Epithelial cell of esophagus (primary cell): ENCODE results near the gene NEMP1.

Source experiments
- DNase-seq: peaks from one replicate; pipeline ENCODE4 v3.0.0; 2010; ENCODE audit warnings: low read depth
- H3K4me3 ChIP-seq: 2 replicates; pipeline ENCODE4 v1.5.1; 2011; ENCODE audit warnings: mild to moderate bottlenecking, low read length, control low read depth
- TF ChIP-seq, protein P1 (sequence below): IDR thresholded peaks from 2 replicates; pipeline ENCODE4 v1.5.1; 2011; ENCODE audit warnings: low read depth, mild to moderate bottlenecking, low read length, control low read depth, inconsistent platforms; ENCODE audit not compliant: insufficient read depth; ENCODE audit errors: missing control alignments

Gene NEMP1

DNA sequence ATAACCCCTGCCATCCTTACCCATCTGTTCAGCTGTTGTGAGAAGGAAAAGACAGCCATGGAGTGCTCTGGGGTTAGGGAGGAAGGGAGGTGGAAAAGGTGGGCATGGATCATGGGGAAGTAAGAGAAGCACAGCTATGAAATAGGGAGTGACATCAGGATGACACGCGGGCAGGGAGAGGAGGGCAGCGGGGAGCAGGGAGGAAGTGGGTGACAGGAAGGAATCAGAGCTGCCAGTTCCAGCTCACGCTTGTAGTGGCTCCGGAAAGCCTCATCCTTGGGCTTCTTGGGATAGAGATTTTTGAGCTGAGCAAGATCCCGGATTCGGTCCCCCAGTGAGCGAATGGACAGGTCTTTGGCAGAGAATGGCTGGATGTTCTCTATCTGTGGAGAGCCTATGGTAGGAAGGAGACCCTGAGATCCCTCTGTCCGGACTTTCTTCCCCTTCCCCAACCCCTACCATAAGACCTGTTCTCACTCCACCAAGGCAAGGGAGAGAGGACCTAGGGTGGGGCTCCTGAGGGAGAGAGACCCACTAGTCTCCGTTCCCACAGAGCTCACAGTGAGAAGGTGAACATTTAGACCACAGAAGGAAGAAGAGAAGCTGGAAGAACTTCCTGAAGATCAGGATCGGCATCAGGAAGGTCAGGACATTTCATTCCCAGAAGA lies 20.6 kb upstream of the NEMP1 start:
- TF ChIP-seq, protein P1, sequence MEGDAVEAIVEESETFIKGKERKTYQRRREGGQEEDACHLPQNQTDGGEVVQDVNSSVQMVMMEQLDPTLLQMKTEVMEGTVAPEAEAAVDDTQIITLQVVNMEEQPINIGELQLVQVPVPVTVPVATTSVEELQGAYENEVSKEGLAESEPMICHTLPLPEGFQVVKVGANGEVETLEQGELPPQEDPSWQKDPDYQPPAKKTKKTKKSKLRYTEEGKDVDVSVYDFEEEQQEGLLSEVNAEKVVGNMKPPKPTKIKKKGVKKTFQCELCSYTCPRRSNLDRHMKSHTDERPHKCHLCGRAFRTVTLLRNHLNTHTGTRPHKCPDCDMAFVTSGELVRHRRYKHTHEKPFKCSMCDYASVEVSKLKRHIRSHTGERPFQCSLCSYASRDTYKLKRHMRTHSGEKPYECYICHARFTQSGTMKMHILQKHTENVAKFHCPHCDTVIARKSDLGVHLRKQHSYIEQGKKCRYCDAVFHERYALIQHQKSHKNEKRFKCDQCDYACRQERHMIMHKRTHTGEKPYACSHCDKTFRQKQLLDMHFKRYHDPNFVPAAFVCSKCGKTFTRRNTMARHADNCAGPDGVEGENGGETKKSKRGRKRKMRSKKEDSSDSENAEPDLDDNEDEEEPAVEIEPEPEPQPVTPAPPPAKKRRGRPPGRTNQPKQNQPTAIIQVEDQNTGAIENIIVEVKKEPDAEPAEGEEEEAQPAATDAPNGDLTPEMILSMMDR = no peak
- peak; percentile 27 for DNase-seq
- H3K4me3 ChIP-seq = no peak overlapping the region

DNA sequence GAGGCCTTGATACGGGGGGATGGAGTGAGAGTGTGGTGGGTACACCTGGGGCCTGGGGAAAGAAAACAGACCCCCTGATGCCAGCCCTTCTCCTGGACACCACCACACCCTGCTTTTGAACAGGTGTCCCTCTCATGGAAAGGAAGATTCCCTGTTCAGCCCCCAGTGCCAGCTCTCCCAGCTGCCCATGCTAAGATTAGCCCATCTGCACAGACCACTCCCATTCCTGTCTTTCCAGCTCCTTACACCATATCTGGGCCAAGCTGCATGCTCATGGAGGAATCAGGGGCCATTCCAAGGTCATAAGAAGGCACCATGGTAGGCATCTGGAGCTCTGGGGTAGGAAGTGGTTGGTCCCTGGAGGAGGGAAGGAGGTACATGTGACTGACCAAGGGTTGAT lies 20.0 kb upstream of the NEMP1 start:
- no peak overlapping the region for H3K4me3 ChIP-seq
- peak; percentile 27 for DNase-seq
- TF ChIP-seq, protein P1 = no peak

DNA sequence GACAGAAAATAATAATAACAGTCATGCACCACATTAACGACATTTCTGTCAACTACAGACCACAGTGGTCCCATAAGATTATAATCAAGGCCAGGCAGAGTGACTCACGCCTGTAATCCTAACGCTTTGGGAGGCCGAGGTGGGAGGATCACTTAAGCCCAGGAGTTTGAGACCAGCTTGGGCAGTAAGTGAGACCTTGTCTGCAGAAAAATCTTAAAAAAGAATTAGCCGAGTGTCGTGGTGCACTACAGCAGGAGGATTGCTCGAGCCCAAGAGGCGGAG lies 18.9 kb upstream of the NEMP1 start:
- DNase-seq = no peak
- TF ChIP-seq, protein P1 = no peak
- H3K4me3 ChIP-seq = no peak overlapping the region

DNA sequence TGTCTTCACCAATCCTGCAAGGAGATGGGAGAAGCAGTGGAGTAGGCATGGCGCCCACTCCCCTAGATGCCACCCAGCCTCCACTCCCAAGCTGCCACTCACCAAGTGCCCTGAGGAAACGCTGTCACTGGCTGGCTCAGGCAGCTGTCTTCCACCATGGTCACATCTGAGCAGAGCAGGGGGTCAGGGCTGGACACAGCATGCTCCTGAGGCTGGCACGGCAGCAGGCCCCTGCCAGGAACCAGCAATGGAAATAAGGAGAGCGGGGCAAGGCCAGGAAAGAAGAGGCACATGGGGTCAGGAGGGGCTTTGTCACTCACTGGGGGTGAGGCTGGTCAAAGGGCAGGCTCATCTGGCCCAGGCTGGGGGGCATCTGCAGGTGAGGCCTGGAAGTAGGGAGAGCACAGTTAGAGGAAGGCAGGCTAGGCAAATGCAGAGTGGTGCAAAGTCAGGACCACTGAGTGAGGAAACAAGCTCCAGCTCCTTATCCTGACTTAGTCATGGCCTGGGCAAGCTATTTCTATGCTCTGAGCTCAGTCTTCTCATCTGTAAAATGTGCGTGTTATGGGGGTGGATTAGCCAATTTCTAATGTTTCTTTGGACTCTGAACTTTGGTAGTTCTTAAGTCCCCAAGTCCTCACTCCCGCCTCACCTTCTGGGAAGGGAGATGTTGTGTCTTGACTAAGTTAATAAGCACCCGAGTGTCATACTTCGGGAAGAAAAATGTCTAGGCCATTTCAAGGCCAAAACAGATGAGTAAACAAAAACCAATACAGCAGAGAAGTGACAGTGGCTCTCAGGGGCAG lies 18.4 kb upstream of the NEMP1 start:
- TF ChIP-seq, protein P1 = no peak
- H3K4me3 ChIP-seq = no peak overlapping the region
- DNase-seq = no peak

DNA sequence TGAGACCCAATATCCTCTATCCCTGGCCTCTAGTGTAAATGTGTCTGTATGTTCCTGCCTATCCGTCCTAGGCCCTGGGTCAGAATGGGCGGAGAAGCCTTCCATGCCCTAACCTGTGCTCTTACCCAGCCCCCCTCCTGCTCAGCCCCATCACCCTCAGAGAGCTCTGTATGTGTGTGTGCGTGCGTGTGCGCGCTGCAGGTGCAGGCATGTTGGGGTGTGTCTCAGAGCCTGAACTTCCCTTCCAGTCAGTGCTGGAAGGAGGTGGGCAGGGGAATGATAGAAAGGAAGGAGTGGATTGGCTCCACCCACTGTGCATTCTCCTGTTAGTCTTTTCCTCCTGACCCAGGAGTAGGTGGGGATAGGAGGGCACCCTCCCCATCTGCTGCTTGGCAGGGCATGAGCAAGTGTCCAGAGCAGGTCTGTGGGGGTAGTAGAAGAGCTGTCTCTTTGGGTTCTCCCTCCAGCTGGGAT lies 17.5 kb upstream of the NEMP1 start:
- H3K4me3 ChIP-seq = no peak overlapping the region
- DNase-seq = peak; percentile 99
- TF ChIP-seq, protein P1 = no peak

DNA sequence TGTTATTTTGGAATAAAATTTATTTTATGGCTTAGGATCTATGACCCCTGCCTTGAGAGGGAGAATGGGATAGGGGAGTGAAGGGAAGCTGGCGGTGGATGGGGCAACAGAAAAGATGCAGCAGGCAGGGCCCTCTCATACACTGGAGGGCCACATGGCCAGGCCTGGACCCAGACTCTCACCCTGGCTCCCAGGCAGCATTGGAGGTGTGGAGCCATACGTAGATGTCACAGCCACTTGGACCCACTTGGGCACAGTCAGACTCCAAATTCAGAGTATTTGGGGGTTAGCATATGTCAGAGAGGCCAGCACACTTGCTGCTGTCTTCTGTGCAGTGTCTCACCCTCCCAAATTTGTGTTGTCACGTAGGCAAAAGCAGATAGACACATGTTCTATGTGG lies 16.8 kb upstream of the NEMP1 start:
- TF ChIP-seq, protein P1 = no peak
- no peak for DNase-seq
- no peak overlapping the region for H3K4me3 ChIP-seq
